ENCODE data around the gene EGLN3.

GRCh38 chr14:33979613-33980276, 28.9 kb upstream of the EGLN3 start:
- TF ChIP-seq CTCF (IDR thresholded peaks at IDR 0.05; ENCODE audit: low read length) (no peak), EZH2 (IDR thresholded peaks at IDR 0.05; ENCODE audit: borderline replicate concordance, low read length) (no peak)

Data from OCI-LY1 (cell line).